GM18861 (cell line): ENCODE data around the gene XIRP1.

Source experiments
- ATAC-seq: cut with Tn5 transposase; IDR thresholded peaks from one replicate; pipeline ENCODE4 v1.9.1; 2021; ENCODE audit not compliant: unreplicated experiment

The XIRP1 gene

DNA sequence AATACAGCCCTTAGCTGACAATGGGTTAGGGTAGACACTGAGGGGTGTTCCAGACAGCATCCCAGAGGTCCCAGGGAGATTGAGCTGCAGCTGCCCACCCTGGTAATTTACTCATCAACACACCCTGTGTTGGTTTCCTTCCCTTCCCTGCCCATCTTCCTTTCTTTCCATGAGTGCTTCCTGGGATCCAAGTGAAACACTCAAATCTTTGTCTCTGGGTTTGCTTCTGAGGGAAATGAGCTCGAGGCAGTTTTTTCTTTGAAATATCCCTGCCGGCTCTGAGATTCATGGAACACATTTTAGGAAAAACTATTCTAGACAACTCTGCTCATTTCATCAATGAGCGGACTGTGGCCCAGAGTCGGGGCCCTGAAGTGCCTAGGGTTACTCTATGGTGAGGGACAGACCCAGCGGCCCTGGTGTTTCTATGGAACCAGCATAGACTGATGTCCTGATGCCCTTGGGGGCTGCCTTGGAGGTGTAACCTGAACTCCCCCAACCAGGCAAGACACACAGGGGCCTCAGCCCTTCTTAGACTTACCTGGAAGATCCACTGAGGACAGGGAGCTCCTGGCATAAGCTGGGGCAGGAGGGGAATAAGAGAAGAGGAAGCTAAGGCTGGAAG is 24.1 kb downstream of the XIRP1 start:
- no peak for ATAC-seq

DNA sequence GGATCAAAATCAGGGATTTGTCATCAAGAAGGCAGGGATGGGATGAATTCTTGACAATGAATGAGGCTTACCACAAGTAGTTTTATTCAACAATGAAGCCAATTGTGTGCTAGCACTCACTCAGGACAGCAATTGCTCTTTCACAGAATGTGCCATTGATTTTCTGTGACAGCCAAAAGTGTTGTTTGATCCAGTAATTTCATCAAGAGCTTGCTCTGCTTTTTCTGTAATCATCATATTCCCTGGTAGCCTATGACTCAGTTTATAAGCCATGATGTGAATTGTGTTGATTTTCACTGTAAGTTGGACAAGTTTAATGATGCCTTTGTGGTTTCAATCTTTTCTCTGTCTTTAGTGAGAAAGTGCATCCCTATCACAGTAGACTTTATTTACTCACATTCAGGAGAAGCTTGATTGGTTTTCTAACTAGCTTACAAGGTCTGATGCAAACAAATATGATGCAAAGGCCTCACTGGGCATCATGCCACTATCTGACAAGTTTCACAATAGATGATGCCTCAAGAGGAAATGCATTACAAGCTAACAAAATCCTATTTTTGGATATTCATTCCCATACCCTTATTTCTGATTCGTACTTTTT is 25.4 kb downstream of the XIRP1 start:
- no peak for ATAC-seq

DNA sequence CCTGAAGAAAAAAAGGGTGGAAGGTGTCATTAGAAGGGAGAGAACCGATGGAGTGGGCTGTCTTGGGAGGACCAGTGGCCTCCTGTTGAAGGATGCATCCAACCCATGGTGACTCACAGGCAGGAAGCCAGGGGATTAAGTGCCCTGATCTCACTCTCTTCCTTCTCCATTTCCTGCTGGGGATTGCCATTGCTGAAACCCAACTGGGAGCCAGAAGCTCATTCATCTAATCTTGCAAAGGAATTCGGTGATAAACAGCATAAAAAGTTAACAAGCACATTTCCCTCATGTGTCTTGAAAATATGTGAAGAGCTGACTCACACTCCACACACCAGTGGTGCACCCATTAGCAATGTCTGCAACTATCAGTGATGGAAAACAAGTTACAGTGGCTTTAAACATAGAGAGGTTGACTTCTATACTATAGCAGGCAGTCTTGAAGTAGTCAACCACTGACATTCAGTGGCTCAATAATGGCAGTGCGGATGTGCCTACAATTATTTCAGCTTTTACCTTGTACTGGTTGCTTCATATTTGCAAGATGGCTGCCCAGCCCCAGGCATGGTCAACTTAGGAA is 26.2 kb downstream of the XIRP1 start:
- ATAC-seq: no peak

- no peak for ATAC-seq
Measured at GRCh38 chr3:39165518-39165917, 26.9 kb downstream of the XIRP1 start.

DNA sequence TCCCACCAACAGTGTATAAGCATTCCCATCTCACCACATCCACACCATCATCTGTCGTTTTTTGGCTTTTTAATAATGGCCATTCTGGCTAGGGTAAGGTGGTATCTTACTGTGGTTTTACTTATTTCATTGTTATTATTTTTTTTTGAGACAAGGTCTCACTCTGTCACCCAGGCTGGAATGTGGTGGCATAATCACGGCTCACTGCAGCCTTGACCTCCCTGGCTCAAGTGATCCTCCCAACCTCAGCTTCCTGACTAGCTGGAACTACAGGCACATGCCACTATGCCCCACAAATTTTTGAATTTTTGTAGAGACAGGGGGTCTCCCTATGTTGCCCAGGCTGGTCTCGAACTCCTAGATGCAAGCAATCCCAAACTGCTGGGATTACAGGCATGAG is 28.0 kb downstream of the XIRP1 start:
- ATAC-seq: no peak

DNA sequence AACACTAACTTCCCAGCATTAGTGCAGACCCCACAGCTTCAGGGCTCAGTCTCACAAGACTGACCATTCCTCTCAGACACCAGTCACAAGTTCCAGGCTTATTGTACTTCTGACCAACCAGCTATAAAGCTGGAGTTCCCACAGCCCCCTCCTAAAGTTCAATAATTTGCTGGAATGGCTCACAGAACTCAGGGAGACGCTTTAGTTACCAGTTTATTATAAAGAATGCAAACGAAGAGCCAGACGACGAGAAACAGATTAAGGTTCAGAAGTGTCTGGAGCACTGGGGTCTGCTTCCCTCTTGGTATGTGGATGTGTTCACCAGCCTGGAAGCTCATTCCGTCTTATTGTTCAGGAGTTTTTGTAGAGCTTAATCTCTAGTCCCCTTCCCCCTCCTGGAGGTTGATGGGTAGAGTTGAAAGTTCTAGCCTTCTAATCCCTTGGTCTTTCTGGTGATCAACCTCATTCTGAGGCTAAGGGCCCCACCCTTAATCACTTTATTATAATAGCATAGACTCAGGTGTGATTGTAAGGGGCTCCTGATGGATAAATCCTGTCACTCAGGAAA is 34.2 kb downstream of the XIRP1 start:
- no peak for ATAC-seq

DNA sequence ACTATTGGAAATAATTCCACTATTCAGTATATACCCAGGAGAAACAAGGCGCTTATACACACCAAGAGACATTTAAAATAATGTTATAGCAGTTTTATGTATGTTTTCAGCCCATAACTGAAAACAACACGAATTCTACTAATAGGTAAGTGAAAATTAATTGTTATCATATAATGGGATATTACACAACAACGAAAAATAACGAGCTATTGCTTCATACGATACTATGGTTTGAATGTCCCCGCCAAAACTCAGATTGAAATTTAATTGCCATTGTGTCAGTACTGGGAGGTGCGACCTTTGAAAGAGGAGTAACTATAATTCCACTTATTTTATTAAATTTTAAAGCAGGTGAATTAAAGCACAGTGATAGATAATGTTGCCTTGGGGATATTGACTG is 35.0 kb downstream of the XIRP1 start:
- ATAC-seq: no peak

DNA sequence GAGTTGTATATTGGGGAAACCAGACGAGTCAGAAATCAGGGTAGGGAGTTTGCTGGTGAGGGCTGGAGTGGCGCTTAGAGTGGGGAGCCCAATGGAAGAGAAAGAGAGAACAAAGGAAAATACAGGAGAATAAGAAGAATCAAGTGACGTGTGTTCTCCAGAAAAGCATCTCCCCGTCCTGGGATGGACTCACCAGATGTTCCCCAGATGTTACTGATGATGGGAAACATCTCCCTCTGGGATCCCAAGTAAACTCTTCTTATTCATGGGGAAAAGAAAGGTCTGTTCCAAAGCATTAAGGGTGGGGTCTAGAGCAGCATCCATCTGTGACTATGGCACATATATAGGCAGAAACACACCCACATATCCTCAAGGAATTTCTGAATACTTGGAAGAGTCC is 36.0 kb downstream of the XIRP1 start:
- no peak for ATAC-seq

- no peak for ATAC-seq
Measured at GRCh38 chr3:39154280-39155021, 37.9 kb downstream of the XIRP1 start.

DNA sequence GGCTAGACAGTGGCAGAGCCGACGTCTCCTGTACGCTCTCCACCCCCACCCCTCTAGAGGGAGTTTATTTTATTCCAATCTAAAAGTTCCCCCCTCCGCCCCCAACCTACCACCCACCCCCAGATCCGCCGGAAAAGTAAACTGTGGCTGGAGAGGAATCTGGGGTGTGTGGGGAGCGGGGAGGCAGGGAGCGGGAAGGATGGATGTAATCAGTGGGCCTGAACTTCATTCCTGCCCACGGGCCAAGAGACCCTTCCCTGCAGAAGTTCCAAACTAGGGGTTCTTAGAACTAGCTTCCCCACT is 38.5 kb downstream of the XIRP1 start:
- no peak for ATAC-seq

GRCh38 chr3:39150803-39151631 is 41.4 kb downstream of the XIRP1 start:
- ATAC-seq: no peak

DNA sequence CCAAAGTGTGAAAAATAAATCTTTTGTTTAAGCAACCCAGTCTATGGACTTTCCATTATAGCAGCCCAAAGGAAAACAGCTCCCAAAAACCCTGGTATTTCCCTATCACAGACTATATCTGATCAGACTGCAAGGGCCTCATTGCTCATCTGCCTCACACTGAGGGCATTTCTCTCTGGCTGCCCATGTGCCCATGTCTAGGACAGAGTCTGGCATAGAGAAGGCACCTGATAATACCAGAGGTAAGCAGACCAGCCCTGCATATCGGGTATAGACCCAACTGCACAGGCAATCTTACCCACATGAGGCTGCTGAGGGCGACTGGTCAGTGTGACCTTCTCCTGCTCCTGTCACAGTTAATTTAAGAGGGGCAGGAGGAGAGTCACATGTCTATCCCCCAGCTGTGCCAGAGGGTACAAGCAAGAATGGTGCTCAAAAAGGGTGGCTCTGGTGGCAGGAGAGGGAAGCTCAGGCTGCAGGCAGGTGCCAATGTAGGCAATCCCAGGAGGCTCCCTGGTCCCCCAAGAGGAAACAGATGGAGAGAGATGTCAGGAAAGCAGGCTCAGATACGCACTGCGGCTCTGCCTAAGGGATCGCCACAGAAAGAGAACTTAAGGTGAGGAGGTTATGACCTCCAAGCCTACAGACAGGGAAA is 42.1 kb downstream of the XIRP1 start:
- no peak for ATAC-seq

- ATAC-seq: no peak
Measured at GRCh38 chr3:39149498-39150147, 42.8 kb downstream of the XIRP1 start.

DNA sequence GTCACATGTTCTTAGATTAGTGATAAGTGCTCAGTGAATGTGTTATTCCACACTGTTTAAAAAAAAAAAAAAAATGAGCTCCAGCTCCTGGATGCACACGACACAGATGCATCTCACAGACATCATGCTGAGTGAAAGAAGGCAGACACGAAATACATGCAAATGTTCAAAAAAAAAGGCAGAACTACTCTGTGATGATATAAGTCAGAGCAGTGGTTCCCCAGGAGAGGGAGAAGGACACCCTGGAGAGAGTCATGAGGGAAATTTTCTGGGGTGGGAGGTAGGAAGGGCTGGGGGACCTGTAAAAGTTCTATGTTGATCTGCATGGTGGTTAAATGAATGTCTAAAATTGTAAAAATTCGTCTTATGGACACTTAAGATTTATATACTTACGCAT is 43.3 kb downstream of the XIRP1 start:
- no peak for ATAC-seq

DNA sequence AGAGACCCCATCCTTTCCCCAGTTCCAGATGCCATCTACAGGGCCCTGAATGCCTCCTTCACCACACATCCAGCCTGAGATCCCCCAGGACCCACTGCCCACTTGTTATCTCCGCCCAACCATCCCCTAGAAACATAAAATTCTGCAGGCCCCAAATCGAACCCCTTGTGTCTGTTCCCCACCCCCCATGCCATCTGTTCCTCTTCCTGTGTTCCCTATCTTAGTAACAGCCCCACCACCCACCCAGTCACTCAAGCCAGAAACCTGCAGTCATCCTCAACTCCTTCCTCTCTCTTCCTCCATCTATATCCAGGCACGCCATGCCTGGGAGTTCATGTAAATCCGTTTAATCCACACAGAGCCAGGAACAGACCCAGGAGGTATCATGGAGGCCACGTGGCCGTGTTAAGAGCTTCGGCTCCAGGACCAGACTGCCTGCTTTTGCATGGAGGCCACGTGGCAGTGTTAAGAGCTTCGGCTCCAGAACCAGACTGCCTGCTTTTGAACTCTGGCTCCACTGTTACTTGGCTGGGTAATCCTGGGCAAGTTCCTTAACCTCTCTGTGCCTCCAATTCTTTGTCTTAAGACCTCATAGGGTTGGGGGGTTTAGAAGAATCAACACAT is 43.8 kb downstream of the XIRP1 start:
- no peak for ATAC-seq

- peak; percentile 31 for ATAC-seq
Measured at GRCh38 chr3:39147711-39148434, 44.5 kb downstream of the XIRP1 start.

DNA sequence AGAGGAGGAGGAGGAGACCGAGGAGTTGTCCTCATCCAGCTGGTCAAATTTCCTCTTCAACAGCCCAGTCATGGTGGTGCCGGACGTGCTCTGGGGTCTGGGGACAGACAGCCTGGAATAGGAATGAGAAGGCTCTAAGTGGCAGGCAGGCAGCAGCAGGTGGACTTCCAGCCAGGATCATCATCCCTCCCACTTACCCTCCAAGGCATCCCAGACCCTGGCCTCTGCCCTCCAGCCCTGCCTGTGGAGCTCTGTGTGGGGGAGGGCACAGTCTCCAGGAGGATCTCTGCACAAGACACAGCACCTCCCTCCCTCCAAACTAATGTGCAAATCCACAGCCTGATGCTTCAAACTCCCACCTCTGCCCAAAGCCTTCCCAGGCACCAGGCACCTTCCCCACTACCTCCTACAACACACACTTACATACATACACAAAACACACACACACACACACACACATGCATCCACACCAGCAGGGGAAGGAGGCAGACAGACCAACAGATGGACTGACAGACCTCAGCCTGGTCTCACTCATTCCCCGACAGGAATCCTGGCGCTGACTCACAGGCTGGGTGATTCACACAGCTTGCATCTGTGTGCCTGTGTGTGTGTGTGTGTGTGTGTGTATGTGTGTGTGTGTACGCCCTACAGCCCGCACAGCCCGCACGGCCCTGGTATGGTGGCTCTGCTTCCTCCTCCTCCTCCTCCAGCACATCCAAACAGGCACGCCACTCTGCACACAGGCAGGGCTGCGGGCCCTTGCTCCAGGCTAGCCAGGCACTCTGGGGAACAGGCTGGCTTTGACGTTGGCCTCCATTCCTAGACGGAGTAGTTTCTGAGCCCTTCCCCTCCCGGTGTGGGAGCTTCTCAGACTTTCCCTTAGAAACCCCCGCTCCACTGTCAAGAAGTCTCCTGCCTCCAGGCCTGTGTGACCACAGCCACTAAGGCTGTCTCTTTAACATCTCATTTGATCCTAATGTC is 45.5 kb downstream of the XIRP1 start:
- ATAC-seq: no peak

DNA sequence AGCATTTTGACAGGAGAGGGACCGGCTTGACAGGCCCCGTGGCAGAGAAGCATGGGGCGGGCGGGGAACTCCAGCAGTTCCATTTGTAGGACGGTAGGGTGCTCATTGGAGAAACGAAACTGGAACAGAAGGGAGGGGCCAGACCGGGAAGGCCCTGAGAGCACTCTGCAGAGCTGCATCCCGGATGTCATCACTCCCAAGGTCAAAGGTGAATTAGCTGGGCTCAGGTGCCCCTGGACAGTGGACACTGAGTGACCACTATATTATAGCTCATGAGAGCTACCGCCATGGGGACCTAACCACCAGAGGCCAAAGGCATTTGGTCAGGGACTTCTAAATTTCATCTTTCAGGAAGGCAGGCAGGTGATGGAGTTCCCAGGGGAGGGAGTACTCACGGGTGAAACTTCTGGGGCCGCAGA is 46.3 kb downstream of the XIRP1 start:
- ATAC-seq: no peak
